Measurements from ENCODE around the gene LRRC25. TPM values are rescaled to one million over a fixed set of nuclear protein-coding genes. Genes with fewer than 3 reads are reported as not detected.
"Not testable (repeated sequence)": the region's sequence is repeated elsewhere in the genome, so short reads cannot be mapped to it uniquely, and the experiment has no call there.

LRRC25 gene
- total RNA-seq, 1 donor from 2014 or later: 3.9 TPM

DNA sequence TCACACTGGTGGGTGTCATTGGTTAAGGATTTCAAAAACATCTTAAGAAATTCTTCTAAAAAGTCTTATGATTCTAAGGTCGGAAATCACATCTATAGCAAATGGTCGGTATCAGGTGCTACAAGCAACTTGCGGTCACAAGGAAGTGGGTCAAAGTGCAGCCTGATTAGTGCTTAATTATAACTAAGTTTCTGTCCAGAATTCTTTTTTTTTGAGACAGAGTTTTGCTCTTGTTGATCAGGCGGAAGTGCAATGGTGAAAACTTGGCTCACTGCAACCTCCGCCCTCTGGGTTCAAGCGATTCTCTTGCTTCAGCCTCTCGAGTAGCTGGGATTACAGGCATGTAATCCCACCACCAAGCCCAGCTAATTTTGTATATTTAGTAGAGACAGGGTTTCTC, 12.6 kb downstream of the LRRC25 start:
- H3K27me3 ChIP-seq: no peaks in the 10 kb centered on the region
- H3K27ac ChIP-seq: no peak overlapping the region

DNA sequence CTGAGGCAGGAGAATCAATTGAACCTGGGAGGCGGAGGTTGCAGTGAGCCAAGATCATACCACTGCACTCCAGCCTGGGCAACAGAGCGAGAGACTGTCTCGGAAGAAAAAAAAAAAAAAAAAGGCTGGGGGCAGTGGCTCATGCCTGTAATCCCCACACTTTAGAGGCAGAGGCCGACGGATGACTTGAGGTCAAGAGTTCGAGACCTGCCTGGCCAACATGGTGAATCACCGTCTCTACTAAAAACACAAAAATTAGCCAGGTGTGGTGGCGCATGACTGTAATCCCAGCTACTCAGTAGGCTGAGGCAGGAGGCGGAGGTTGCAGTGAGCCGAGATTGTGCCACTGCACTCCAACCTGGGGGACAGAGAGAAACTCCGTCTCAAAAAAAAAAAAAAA, 13.8 kb downstream of the LRRC25 start:
- H3K27ac ChIP-seq; H3K9me3 ChIP-seq; H3K4me3 ChIP-seq; H3K27me3 ChIP-seq; intact Hi-C loops (cut with DNase I); DNase-seq (ENCODE audit: extremely low spot score in 2 of 2); H3K36me3 ChIP-seq: not testable (repeated sequence)
- H3K4me1 ChIP-seq: peaks cover 26% of the 10 kb centered on the region

More for the DNA sequence above, 12.6 kb downstream of the LRRC25 start:
- no peak for DNase-seq (ENCODE audit: extremely low spot score in 2 of 2)
- Histone ChIP-seq H3K4me3 (no peak overlapping the region), H3K4me1 (peaks cover 27% of the 10 kb centered on the region), H3K9me3 (no peaks in the 10 kb centered on the region), H3K36me3 (no peaks in the 10 kb centered on the region)
- TF ChIP-seq POLR2A (IDR thresholded peaks at IDR 0.05): no peak
- intact Hi-C loops (cut with DNase I): no loop called here

DNA sequence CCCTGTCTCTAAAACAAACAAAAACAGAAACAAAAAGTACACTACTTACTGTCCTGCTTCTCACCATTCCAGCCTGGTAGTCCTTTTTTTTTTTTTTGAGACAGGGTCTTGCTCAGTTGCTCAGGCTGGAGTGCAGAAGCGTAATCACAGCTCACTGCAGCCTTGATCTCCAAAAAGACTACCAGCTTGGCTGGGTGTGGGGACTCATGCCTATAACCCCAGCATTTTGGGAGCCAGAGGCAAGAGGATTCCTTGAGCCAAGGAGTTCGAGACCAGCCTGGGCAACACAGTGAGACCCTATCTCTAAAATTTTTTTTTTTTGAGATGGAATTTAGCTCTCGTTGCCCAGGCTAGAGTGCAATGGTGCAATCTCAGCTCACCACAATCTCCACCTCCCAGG, 16.6 kb downstream of the LRRC25 start:
- Histone ChIP-seq H3K27me3 (no peaks in the 10 kb centered on the region), H3K36me3 (no peaks in the 10 kb centered on the region), H3K4me1 (peaks cover 17% of the 10 kb centered on the region), H3K27ac (peak overlapping the region; percentile 88), H3K4me3 (no peak overlapping the region), H3K9me3 (no peaks in the 10 kb centered on the region)
- no peak for DNase-seq (ENCODE audit: extremely low spot score in 2 of 2)
- TF ChIP-seq POLR2A (IDR thresholded peaks at IDR 0.05): no peak
- no peak for TF ChIP-seq POLR2AphosphoS5 (IDR thresholded peaks at IDR 0.05; ENCODE audit: insufficient read depth in 1 of 2, low read depth in 1 of 2)
- TF ChIP-seq, protein P1, sequence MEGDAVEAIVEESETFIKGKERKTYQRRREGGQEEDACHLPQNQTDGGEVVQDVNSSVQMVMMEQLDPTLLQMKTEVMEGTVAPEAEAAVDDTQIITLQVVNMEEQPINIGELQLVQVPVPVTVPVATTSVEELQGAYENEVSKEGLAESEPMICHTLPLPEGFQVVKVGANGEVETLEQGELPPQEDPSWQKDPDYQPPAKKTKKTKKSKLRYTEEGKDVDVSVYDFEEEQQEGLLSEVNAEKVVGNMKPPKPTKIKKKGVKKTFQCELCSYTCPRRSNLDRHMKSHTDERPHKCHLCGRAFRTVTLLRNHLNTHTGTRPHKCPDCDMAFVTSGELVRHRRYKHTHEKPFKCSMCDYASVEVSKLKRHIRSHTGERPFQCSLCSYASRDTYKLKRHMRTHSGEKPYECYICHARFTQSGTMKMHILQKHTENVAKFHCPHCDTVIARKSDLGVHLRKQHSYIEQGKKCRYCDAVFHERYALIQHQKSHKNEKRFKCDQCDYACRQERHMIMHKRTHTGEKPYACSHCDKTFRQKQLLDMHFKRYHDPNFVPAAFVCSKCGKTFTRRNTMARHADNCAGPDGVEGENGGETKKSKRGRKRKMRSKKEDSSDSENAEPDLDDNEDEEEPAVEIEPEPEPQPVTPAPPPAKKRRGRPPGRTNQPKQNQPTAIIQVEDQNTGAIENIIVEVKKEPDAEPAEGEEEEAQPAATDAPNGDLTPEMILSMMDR (IDR thresholded peaks at IDR 0.05): no peak
- intact Hi-C loops (cut with DNase I): no loop called here

DNA sequence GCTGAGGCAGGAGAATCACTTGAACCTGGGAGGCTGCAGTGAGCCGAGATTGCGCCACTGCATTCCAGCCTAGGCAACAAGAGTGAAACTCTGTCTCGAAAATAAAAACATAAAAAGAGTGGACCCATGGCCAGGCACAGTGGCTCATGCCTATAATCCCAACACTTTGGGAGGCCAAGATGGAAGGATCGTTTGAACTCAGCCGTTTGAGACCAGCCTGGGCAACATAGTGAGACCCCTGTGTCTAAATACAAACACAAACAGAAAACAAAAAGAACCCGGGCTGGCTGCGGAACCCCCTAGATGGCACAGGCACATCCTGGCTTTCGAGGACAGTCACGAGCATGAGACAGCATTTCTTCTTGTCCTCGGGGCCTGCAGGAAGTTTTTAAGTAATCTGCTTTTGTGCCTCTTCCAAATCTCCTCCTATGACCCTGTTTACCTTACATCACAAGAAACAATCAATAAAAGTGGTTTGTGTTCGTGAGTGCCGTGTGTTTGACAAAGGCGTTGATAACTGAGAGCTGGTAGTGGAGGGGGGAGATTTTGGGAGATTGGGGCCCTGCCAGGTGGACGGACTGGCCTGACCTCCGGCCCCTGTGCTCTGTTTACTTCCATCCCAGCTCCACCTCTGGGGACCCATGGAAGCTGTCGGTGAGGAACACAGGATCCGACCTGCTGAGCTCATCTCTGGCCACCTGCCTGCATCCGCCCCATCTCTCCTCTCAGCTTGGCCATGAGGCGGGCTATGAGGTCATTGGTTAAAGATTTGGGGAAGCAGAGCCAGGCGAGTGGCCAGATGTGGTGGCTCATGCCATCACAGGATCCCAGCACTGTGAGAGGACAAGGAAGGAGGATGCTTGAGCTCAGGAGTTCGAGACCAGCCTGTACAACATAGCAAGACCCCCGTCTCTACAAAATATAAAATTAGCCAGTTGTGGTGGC, 17.3 kb downstream of the LRRC25 start:
- no peak overlapping the region for H3K4me3 ChIP-seq
- intact Hi-C loops (cut with DNase I): no loop called here
- DNase-seq (ENCODE audit: extremely low spot score in 2 of 2): peak in 1 of 2 donors; percentile 99

DNA sequence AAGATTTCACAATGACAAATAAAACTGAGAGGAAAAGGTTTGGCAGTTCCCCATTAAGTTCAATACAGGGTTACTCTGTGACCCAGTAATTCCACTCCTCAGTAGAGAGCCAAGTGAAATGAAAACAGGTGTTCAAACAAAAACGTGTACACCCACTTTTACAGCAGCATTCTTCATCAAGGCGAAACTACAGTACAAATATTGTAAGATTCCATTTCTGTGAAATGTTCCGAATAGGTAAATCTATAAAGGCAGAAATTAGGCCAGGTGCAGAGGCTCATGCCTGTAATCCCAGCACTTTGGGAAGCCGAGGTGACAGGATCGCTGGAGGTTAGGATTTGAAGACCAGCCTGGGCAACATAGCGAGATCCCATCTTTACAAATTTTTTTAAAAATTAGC, 20.4 kb downstream of the LRRC25 start:
- Histone ChIP-seq H3K4me3 (no peak overlapping the region), H3K27ac (no peak overlapping the region), H3K9me3 (no peaks in the 10 kb centered on the region), H3K4me1 (peaks cover 35% of the 10 kb centered on the region), H3K36me3 (no peaks in the 10 kb centered on the region), H3K27me3 (no peaks in the 10 kb centered on the region)
- no peak for DNase-seq (ENCODE audit: extremely low spot score in 2 of 2)
- intact Hi-C loops (cut with DNase I): no loop called here
- TF ChIP-seq POLR2A (IDR thresholded peaks at IDR 0.05) (no peak), POLR2AphosphoS5 (IDR thresholded peaks at IDR 0.05; ENCODE audit: insufficient read depth in 1 of 2, low read depth in 1 of 2) (no peak)
- TF ChIP-seq, protein P1 (IDR thresholded peaks at IDR 0.05): no peak

More for the DNA sequence above, 17.3 kb downstream of the LRRC25 start:
- no peak for TF ChIP-seq POLR2A (IDR thresholded peaks at IDR 0.05)
- peak; percentile 85 to 88 for TF ChIP-seq POLR2AphosphoS5 (IDR thresholded peaks at IDR 0.05; ENCODE audit: insufficient read depth in 1 of 2, low read depth in 1 of 2)
- Histone ChIP-seq H3K4me1 (peaks cover 18% of the 10 kb centered on the region), H3K9me3 (no peaks in the 10 kb centered on the region), H3K36me3 (no peaks in the 10 kb centered on the region), H3K27me3 (no peaks in the 10 kb centered on the region), H3K27ac (peak overlapping the region; percentile 88)

DNA sequence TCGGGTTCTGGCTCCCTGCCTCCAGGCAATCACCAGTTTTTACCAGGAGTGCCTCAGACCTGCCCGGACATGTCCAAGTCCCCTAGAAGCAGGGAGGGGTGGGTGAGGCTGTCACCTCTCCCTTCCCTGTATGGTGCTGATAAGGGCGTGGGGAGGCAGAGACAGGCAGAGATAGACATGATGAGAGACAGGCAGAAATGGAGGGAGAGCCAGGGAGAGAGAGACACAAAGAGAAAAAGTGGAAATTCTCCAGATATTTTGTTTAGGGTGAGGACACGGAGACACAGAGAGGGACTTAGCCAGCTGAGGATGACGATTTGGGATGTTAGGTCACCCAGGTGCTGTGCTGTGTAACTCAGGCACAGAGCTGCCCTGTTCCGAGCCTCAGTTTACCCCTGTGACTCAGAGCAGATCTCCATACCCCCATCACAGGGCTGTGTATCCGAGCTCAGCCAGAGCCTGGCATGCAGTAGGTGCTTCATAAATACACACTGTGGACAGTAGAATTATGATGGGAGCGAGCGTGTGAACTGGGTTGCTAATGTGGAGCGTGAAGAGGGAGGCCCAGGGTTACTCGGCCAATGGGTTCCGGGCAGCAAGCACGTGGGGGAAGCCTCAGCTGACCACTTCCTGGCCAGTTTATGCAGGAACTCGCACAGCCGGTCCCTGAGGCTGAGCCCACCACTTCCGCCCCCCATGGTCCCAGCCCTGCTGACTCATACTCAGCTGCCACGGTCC, 23.4 kb downstream of the LRRC25 start:
- peak in 1 of 2 donors; percentile 98 for DNase-seq (ENCODE audit: extremely low spot score in 2 of 2)
- H3K4me3 ChIP-seq: no peak overlapping the region
- H3K27me3 ChIP-seq: no peaks in the 10 kb centered on the region
- H3K4me1 ChIP-seq: peaks cover 28% of the 10 kb centered on the region
- intact Hi-C loops (cut with DNase I): no loop called here
- TF ChIP-seq, protein P1 (IDR thresholded peaks at IDR 0.05): no peak
- TF ChIP-seq POLR2AphosphoS5 (IDR thresholded peaks at IDR 0.05; ENCODE audit: insufficient read depth in 1 of 2, low read depth in 1 of 2): peak; percentile 47 to 85
- TF ChIP-seq POLR2A (IDR thresholded peaks at IDR 0.05): no peak
- no peaks in the 10 kb centered on the region for H3K9me3 ChIP-seq
- peak overlapping the region; percentile 91 for H3K27ac ChIP-seq
- H3K36me3 ChIP-seq: no peaks in the 10 kb centered on the region
